H1 (cell line): Measurements from ENCODE around the gene KPNA6. TPM values are rescaled to one million over a fixed set of nuclear protein-coding genes. Genes with fewer than 3 reads are reported as not detected.

Experiments used
- ASH2L ChIP-seq: fragments of 200-600, 300-600 bp; sonication (generic); IDR thresholded peaks from one replicate; pipeline ENCODE4 v1.7.1; 2017; ENCODE audit warnings: low read length
- CEBPB ChIP-seq: IDR thresholded peaks from 2 replicates; pipeline ENCODE4 v1.6.1; 2012; ENCODE audit warnings: low read depth, low read length
- EP300 ChIP-seq, 2 experiments: IDR thresholded peaks; 1 replicate in 1 of 2; 2 replicates in 1 of 2; pipeline ENCODE4 v1.6.1; 2011 to 2012; ENCODE audit warnings: low read depth in 2 of 2, low read length in 2 of 2, mild to moderate bottlenecking in 2 of 2, borderline replicate concordance in 1 of 2, inconsistent platforms in 1 of 2, moderate library complexity in 1 of 2
- EZH2 ChIP-seq: fragments of 200-600 bp; sonication (generic); IDR thresholded peaks from 2 replicates; pipeline ENCODE4 v1.7.1; 2012; ENCODE audit warnings: low read depth, mild to moderate bottlenecking, moderate library complexity, low read length, inconsistent platforms; ENCODE audit not compliant: severe bottlenecking
- HDAC6 ChIP-seq: IDR thresholded peaks from one replicate; pipeline ENCODE4 v1.7.1; 2012; ENCODE audit warnings: low read depth, mild to moderate bottlenecking, inconsistent platforms, low read length, moderate library complexity
- KDM5A ChIP-seq: fragments of 200-600 bp; IDR thresholded peaks from 2 replicates; pipeline ENCODE4 v1.7.1; 2012; ENCODE audit warnings: mild to moderate bottlenecking, low read length, inconsistent platforms, mixed read lengths
- MAFK ChIP-seq: IDR thresholded peaks from 2 replicates; pipeline ENCODE4 v1.6.1; 2012; ENCODE audit warnings: low read depth, mild to moderate bottlenecking, improper control_type of control experiment, low read length
- PHF8 ChIP-seq: fragments of 200-600 bp; sonication (generic); conservative IDR thresholded peaks from 2 replicates; pipeline ENCODE4 v1.7.1; 2012; ENCODE audit warnings: low read depth, mild to moderate bottlenecking, inconsistent platforms, low read length, moderate library complexity
- RAD21 ChIP-seq, 2 experiments: IDR thresholded peaks in 1 of 2; conservative IDR thresholded peaks in 1 of 2; 2 replicates each; pipeline ENCODE4 v1.6.1; 2011; ENCODE audit warnings: low read depth in 2 of 2, low read length in 2 of 2, improper control_type of control experiment in 1 of 2, inconsistent platforms in 1 of 2, mild to moderate bottlenecking in 1 of 2, moderate library complexity in 1 of 2
- SIX5 ChIP-seq: IDR thresholded peaks from 2 replicates; pipeline ENCODE4 v1.6.1; 2011; ENCODE audit warnings: mild to moderate bottlenecking, low read depth, low read length
- SP2 ChIP-seq: IDR thresholded peaks from 2 replicates; pipeline ENCODE4 v1.6.1; 2012; ENCODE audit warnings: mild to moderate bottlenecking, low read length, inconsistent platforms
- YY1 ChIP-seq: IDR thresholded peaks from 2 replicates; pipeline ENCODE4 v1.6.1; 2011; ENCODE audit warnings: low read depth, mild to moderate bottlenecking, low read length
- polyA plus RNA-seq, 7 experiments: library from polyadenylated mRNA; depleted of rRNA in 3 of 7; stranded (reverse) in 5 of 7; unstranded in 2 of 7; fragments of >200 nt in 5 of 7; fragments of 200-250 nt in 2 of 7; gene quantifications; 1 replicate in 5 of 7; 2 replicates in 1 of 7; 4 replicates in 1 of 7; pipeline versions ENCODE4 v1.2.1 to v1.2.3, GENCODE V29; 2011 to 2013; ENCODE audit warnings: missing spikeins in 2 of 7, mixed read lengths in 2 of 7
- total RNA-seq: library from RNA; stranded (reverse); fragmentation: NEBNext Ultra II Directional; extraction: Animal tissue kit (Norgen Biotek cat#: 25700); gene quantifications from 2 replicates; pipeline ENCODE4 v1.2.1, GENCODE V29; 2021
- TF ChIP-seq, protein P1 (sequence below): IDR thresholded peaks from 2 replicates; pipeline ENCODE4 v1.6.1; 2012; ENCODE audit warnings: inconsistent platforms
- TF ChIP-seq, protein P2 (sequence below): IDR thresholded peaks from 2 replicates; pipeline ENCODE4 v1.6.1; 2012; ENCODE audit warnings: low read length, inconsistent platforms

Gene KPNA6
- total and polyA plus RNA-seq, 2 of the 8 experiments (the other 6 are each of a cell fraction or from before 2014, with no cell fraction given), result 24.2 to 120 TPM

- TF ChIP-seq YY1, result peak; percentile 97
- no peak for TF ChIP-seq SP2
- TF ChIP-seq HDAC6, result no peak
- no peak for TF ChIP-seq RAD21 (IDR thresholded peaks at IDR 0.05 in 1 of 2, conservative IDR thresholded peaks at IDR 0.05 in 1 of 2; ENCODE audit: low read depth in 2 of 2, low read length in 2 of 2)
- TF ChIP-seq, protein P1, sequence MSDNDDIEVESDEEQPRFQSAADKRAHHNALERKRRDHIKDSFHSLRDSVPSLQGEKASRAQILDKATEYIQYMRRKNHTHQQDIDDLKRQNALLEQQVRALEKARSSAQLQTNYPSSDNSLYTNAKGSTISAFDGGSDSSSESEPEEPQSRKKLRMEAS, result peak; percentile 57; the same call in 1 of the 2 replicates
- TF ChIP-seq CEBPB, result peak; percentile 53; the same call in 1 of the 2 replicates
- TF ChIP-seq ASH2L, result peak; percentile 87
- TF ChIP-seq EP300 (IDR thresholded peaks at IDR 0.05; ENCODE audit: borderline replicate concordance in 1 of 2, low read depth in 2 of 2, low read length in 2 of 2), result peak in 1 of 2 experiments; percentile 16; a peak in 1 of 3 replicates
- peak; percentile 81 for TF ChIP-seq PHF8
- TF ChIP-seq, protein P2, sequence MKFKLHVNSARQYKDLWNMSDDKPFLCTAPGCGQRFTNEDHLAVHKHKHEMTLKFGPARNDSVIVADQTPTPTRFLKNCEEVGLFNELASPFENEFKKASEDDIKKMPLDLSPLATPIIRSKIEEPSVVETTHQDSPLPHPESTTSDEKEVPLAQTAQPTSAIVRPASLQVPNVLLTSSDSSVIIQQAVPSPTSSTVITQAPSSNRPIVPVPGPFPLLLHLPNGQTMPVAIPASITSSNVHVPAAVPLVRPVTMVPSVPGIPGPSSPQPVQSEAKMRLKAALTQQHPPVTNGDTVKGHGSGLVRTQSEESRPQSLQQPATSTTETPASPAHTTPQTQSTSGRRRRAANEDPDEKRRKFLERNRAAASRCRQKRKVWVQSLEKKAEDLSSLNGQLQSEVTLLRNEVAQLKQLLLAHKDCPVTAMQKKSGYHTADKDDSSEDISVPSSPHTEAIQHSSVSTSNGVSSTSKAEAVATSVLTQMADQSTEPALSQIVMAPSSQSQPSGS, result no peak
- peak; percentile 41; the same call in 1 of the 2 replicates for TF ChIP-seq KDM5A
- no peak for TF ChIP-seq MAFK
- no peak for TF ChIP-seq EZH2
- no peak for TF ChIP-seq SIX5
These were observed at the start of gene KPNA6 (continued) for GRCh38 chr1:32107742-32108661.
